Left hindlimb (tissue), 1 donor: ENCODE results near the gene KCND3.

Experiments
- DNase-seq: peaks from one replicate; pipeline ENCODE4 v3.0.0-alpha.2; 2018

KCND3 gene

DNA sequence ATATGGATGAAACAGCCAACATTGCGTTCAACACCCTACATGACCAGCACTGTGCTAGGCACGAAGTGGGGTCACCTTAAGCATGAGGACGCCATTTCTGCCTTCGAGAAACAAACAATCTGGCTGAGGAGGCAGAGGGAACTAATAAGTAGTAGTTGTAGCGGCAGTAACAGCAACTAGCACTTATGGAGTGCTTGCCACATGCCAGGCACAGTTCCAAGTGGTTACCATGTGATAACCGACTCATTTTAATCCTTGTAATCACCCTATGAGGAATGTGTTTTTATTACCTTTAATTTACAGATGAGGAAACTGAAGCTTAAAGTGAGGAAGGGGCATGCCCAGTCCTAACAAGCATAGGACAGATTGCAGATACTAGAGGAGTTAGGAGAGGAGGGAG lies 33.7 kb downstream of the KCND3 start:
- DNase-seq = no peak

DNA sequence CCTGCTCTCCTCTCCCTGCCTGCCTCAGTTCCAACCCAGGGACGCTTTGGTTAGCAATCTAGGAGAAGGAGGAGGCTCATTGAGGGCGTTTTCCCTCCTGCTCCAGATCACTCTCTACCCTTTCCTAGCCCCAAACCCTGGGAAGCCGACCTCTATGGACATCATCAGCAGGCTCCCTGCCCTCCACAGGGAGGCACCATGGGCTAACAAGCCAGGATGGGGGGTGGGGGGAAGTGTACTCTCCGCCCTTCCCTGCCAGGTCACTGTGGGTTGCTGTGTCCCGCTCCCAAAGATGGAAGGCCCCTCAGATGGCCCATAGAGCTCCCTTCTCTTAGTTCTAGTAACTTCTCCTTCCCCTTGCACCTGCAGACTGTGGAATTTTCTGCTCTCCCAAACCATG lies 35.7 kb downstream of the KCND3 start:
- DNase-seq = no peak

DNA sequence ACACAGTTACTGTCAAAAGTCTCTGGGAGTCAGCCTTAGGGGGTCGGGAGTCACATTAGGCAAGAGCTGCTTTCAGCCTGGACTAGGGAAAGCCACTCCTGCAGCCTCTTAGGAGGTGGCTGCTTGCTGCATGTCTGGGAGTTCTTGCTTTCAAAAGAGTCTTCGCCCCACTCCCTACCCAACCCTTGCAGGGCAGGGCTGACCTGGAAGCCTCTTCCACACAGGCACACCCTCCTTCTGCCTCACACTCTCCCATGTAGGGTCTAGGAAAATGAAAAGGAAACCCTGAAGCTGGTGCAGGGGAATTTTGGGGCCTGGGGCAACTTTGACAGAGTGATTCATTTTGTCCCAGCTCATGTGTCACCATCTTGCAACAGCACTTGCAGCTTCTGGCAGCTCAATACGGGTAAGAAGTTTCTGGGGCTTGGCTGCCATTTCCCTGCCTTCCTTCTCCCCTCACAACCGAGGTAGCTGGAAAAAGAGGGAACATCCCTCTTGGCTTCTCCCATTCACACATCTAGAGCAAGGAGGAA lies 37.3 kb downstream of the KCND3 start:
- DNase-seq = no peak

DNA sequence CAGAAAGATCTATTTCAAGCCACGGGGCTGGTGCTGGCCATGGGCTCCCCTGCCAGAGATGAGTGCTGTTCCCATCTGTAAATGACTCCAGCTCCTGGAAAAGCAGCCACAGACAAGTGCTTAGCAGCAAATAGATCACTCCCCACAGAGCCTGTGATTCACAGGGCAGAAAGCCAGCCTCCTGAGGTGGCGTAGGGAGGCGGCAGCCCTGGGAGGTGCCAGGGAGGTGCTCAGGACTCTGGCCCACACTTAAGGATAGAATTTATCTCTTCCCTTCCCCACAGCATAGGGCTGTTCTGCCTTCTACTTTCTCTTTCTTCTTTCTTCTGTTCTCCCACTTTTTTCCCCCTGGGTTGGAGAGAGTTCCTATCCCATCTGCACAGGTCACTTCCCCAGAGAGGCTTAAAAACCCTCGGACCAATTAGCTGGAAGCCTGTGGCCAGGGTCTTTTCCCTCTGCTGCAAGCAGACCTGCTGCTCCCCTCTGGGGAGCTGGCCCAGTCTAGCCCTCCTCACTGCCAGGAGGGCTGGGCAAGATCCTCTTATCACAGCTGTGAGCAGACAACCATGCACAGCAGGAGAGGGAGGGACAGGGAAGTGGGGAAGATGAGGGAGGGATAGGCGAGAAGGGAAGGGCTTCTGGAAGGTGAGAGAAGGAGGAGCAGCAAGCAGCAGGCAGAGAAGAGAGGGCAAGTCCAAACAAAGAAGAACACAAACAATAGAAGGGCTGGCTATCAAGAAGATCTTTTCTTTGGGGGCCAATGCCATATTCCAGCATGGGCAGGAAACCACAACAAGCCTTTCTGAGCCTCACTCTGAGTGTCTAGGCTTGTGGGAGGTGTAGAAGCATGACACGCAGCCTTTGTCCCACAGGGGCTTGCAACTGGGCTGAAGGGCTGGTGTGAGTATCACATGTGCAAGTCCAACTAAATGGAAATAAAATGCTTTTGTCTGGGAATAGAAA lies 41.0 kb downstream of the KCND3 start:
- DNase-seq = no peak

DNA sequence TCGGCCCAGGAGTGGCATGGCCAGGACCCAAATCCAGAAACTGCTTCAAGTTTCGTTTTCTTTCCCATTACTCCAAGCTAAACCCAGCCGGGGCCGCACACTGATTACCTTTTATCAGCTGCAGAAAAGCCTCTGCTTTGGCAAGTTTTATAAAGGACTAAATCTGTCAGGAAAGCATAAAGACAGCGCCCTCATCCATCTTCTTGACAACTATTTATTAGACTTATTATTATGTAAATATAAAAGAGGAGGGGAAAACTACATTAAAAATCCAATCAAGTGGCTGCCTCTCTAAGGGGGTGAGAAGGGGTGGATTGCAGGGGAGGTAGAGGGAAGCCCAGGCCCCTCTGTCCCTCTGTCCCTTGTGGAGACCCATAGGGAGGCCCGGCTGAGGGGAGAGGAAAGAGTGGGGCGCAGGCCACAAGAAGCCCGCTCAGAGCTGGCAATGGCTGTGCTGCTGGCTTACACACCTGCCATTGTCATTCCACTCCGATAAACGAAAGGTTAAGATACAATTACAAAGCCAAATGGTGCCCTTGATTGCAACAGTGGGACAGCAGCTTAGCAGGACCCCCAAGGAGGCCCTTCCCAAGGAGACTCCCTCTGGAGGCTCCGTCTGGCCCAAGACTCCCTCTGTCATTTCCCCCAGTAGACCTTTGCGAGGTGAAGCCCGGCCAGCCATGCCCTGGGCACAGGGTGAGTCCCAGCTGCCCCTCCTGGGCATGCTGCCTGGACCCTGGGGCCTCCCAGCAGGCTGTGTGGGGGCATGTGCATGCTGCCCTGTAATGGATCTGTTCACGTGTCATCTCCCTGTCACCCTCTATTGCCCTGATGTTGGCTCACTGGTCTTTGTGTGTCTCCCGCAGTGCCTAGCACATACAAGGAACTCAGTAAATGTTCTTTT lies 45.4 kb downstream of the KCND3 start:
- DNase-seq = no peak

DNA sequence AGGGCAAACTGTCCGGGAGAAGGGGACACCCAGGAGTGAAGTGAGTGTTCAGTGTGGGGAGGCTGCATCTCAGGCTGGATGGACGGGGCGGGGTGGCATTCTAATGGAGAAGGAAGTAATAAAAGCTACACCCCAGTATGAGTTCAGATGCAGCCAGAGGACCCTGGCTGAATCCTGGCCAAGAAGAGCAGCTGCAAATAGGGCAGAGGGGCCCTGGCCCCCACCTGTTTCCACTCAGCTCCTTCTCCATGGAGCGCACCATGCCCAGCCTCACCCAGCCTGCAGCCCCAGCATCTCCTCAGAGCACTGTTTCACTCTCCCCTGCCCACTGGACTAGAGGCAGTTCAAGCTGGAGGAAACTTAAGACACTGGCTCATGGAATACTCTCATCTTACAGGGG lies 46.4 kb downstream of the KCND3 start:
- DNase-seq = no peak

DNA sequence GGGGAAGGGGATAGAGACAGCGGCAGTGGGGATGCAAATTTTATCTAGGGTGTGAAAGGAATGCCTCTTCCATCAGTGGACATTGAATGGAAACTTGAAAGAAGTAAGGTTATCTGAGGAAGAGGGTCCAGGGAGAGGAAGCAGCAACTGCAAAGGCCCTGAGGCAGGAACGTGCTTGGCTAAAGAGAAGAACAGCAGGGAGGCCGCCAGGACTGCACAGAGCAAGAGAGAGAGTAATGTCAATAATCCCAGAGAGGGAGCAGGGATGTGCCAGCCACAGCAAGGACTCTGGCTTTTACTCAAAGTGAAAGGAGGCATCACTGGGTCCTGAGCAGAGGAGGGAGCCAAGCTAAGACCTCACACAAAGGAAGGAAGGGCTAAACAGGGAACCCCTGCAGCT lies 50.9 kb downstream of the KCND3 start:
- DNase-seq = no peak

DNA sequence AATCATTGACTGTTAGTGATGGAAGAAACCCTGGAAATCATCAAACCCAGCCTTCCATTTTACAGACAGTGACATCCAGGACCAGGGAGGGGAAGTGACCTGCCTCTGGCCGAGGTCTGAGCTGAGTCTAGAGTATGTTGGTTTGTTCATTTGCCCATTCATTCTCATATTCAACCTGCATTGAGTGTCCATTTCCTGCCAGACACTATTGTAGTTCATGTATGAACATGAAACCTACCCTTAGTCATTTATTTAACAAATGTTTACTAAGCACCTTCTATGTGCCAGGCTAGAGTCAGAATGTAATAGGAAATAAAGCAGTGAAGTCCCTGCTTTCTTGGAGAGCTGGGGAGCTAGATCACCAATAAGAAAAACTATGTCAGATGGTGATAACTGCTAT lies 51.3 kb downstream of the KCND3 start:
- DNase-seq = no peak

DNA sequence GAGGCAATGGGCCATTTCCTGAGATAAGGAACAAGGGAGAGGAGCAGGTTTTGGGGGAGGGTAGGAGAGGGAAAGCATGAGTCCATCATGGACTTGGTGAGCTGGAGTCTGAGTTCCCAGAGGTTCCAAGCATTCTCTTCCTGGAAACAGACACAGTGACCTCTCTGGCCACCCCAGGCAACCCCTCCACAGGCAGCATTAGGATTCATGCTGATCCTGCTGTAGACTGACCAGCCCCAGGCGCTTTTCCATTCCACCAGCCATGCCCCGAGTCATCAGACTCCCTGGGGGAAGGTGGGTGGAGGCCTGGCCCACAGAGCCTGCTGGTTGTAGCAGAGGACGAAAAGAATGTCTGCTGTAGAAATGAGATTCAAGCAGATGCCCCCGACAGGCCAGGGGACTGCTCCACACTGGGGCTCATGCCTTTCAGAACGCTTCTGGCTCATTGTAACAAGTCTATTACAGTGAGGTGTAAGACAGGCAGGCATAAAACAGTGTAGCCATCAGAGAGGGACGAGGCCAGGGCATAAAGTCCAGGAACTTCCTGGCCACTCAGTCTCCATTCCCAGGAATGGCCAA lies 52.2 kb downstream of the KCND3 start:
- DNase-seq = no peak

DNA sequence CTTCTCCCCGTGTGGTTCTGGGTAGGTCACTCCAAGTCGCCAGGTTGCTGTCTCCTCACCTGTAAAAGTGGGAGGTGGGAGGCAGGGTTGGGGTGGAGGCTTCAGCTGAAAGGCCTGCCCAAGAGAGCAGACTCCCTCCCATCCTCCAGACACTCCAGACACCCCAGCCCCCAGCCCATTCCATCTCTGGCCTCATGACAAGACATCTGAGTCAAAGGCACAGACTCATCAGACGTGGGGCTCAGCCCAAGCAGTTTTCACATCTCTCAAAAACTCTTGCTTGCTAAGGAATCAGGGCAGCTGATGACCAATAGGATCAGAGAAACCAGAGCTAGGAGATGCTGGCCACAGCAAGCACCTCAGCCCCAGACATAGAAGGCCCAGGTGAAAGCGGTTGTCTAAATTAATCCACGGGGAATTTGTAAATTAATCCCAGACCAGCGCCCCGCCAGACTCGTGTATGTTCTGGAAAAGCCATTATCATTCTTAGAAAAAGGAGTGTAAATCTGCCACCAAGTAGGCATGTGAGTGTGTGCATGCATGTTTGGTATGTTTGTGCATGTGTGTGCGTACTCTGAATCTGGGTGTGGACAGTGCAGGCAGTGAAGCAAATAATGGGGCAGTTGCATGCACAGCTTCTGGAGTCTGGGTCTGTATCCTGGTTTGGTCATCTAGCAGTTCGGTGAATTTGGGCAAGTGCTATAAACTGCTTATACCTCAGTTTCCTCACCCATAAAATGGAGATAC lies 55.2 kb downstream of the KCND3 start:
- DNase-seq = no peak

DNA sequence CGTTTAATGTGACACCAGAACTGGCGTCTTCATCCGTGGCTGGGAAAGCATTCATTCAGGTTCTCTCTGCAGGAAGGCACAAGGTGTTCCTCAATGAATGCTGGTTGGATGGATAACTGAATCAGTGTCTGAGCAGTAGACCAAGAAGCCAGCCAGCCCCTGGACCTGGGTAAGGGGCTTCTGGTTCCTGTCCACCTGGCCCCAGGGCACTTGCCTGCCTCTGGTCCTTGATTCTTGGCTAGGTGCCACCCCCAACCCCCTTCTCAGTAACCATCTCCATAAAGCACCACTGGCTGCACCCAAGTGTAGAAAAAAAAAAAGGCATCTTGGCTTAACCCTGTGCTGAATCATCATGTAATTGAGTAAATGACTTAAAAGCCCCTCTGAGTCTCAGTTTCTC lies 59.1 kb downstream of the KCND3 start:
- DNase-seq = no peak

DNA sequence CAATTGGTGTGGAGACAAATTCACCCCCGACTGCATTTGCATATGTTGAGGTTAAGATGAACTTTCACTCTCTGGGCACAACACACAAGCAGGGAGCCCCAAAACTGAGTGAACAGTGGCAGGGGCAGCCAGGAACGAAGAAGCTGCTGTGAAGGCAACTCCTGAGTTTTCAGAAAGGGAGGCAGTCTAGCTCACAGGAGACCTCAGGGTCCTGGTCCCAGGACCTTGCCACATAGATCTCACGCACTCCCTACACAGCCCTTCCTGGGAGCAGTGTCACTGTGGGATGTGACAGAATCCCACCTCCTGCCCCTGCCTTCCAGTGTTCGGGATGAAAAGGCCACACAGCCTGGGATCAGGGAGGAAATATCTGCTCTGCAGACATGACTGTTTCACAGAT lies 60.9 kb downstream of the KCND3 start:
- no peak for DNase-seq

DNA sequence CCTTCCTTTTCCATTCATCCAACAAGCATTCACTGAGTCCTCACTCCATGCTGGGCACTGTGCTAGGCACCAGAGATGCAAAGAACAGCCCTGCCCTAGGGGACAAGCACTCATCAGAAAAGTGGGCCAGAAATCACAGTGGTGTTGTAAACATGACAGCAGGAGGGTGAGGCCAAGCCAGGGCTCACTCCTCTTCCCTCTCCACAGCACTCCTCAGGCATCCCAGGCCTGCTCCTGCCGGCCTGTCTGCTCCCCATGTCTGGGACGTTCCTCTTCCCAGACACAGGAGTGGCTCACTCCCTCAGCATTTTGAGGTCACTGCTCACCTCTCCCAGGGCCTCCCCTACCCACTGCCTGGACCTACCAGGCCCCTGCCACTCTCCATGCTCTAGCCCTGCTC lies 61.8 kb downstream of the KCND3 start:
- DNase-seq = no peak

DNA sequence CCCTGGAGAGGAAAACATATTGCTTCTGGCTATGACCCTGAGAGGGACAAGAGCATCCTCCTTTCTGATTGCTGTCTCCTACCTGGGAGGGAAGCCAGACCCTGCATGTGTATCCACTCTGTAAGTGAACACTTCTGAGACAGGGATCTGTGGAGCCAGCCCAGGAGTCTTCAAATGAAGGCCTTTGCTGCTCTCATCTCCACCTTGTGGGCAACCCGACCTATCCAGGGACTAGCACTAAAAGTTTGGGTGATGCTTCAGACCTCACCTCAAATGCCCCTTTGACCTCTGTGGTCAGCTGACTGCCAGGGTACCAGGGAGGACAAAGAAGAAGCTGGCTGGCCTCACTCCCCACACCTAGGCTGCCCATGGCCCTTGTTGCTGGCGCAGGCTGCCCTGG lies 64.7 kb downstream of the KCND3 start:
- no peak for DNase-seq

DNA sequence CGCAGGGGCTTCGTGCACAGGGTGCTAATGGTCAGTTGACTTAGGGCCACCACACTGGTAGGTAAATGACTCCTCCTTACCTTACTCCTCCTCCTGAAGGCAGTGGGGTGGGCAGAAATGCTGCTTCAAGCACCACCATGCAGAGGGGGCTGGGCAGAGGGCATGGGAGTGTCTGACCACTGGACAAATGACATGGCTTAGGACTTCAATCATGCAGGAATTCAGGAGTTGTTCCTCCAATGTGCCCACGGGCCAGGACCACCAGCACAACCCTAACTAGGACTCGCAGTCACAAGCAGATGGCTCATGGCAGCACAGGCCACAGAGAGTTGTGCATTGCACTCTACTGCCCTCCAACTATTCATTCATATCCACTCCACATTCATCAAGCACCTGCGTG lies 65.7 kb downstream of the KCND3 start:
- DNase-seq = no peak

DNA sequence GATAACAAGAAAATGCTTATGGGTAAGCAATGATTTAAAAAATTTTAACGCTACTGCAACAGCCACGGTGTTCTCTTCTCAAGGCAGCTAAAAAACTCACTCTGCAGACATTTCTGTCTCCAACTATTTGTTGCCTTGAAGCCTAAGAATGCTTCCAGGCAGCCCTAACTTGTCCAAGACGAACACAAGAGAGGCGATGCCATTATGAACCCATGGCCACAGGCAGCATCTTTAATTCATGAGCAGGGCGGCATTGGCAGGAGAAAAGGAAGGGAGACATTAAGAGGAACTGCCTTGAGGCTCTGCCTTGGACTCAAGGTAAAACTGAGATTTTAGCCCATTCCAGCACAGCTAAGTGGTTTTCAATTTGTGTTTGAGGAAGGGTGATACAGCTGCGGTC lies 67.5 kb downstream of the KCND3 start:
- DNase-seq = no peak

DNA sequence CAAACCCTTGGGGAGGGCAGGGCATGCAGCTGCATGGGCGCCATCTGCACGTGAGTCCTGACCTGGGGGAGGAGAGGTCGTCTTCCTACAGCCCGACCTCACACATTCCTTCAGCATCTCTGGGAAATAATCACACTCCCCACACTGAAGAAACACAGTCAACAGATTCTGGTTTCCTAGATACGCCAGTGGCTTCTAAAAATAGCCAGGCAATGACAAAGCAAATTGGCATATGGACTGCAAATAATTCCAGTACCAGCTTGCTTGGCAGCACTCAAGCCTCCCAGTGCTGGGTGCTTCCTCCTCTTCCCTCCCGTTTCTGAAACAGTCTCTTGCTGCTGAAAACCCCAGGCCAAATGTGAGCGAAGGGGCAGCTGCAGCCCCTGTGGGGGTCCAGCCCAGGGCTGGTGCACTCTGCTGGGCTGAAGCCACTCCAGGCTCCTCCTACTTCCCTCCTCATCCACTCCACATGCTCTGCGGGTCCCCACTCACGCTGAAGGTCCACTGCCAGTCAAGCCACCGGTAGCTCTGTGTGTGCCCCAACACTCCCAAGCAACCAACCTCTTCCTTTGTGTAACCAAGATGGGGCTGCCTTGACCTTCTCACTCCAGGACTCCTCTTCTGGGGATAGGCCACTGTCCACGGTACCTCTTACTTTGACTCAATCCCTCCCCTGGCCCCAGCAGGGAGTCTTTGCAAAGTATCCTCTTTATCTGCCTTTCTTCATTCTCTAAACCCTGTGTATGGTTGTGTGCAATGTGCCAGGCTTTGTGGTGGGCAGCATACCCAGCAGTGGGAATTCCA lies 69.0 kb downstream of the KCND3 start:
- DNase-seq = no peak

DNA sequence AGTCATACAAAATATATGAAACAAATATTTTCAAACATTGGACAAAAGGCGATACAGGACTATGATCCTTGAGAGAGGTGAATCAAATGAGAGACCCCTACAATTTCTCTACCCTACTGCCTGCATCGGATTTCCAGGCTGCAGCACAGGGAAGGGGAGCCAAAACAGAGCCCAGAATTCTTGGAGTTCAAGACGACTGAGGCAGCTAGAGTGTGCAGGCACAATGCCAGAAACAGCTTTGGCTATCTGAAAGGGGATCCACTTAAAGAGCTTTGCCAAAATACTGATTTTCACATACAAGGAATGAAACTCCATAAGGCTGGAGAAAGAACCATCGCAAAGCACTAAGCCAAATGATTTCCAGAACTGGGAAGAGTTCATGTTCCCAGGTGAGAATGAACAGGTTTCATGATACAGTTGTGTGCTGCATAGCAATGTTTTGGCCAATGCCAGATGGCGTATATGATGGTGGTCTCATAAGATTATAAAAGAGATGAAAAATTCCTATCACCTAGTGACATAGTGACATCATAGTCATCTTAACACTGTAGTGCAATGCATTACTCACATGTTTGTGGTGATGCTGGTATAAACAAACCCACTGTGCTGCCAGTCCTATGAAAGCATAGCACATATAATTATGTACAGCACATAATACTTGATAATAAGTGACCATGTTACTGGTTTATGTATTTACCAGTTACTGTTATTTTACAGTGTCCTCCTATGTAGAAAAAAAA lies 77.5 kb downstream of the KCND3 start:
- no peak for DNase-seq

DNA sequence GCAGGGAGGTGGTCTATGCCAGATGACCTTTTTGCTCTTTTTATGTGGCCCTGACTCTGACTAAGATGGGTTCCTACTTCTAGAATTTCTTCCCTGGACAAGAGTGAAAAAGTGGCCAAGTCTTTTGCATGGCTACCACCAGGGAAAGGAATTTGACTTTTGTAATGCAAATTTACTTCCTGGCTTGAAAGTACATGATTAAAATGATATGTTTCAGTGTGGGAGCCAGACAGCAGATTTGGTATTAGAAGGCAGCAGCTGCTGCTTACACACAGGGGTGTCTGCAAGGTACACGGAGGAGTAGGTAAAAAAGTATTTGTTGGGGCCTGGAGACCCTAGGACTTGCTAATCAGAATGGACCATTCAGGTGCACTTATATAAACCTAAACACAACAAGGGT lies 78.4 kb downstream of the KCND3 start:
- no peak for DNase-seq

DNA sequence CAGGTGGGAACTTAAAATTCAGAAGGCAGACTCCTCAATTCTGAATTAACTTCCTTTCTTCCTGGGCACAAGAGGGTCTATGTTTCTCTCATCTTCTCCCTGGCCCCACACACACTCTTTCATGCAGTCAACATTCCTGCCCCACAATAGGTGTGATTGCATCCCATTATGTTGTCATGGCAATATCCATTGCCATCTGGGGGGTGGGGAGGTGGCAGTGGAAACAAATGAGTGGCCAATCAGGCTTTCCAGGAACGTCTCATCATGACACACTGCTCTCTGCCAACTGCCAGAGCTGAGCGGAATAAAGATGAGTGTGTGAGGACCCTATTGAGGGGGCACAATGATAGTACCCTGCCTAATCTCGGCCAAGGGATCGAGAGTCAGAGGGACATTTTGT lies 80.4 kb downstream of the KCND3 start:
- no peak for DNase-seq
